ENCODE data around the gene PHIP. TPM values are rescaled to one million over a fixed set of nuclear protein-coding genes. Genes with fewer than 3 reads are reported as not detected.
"Not testable (repeated sequence)": the region's sequence is repeated elsewhere in the genome, so short reads cannot be mapped to it uniquely, and the experiment has no call there.

Gene PHIP
- total RNA-seq, 1 experiment from 2014 or later, result 24.4 TPM

DNA sequence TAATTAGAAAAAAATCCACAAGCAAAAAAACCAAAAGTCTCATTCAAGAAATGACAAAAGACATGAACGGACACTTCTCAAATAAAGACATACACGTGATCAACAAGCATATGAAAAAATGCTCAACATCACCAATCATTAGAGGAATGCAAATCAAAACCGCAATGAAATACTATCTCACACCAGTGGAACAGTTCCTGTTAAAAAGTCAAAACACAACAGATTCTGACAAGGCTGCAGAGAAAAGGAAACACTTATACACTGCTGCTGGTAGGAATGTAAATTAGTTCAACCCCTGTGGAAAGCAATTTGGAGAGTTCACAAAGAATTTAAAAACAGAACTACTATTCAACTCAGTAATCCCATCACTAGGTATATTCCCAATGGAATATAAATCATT, 152.7 kb downstream of the PHIP start:
- no peak for DNase-seq (ENCODE audit: low read depth)

DNA sequence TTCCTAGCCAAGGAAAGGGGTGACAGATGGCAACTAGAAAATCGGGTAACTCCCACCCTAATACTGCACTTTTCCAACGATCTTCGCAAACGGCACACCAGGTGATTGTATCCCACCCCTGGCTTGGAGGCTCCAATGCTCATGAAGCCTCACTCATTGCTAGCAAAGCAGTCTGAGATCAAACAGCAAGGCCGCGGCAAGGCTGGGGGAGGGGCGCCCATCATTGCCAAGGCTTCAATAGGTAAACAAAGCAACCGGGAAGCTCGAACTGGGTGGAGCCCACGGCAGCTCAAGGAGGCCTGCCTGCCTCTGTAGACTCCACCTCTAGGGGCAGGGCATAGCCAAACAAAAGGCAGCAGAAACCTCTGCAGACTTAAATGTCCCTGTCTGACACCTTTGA, 156.9 kb downstream of the PHIP start:
- not testable (repeated sequence) for DNase-seq (ENCODE audit: low read depth)

- no peak for DNase-seq (ENCODE audit: low read depth)
Observed at GRCh38 chr6:78917788-78918187, 160.3 kb downstream of the PHIP start.

GRCh38 chr6:78916411-78916810, 161.6 kb downstream of the PHIP start:
- DNase-seq (ENCODE audit: low read depth), result no peak

- no peak for DNase-seq (ENCODE audit: low read depth)
Observed at GRCh38 chr6:78911218-78911940, 166.7 kb downstream of the PHIP start.

DNA sequence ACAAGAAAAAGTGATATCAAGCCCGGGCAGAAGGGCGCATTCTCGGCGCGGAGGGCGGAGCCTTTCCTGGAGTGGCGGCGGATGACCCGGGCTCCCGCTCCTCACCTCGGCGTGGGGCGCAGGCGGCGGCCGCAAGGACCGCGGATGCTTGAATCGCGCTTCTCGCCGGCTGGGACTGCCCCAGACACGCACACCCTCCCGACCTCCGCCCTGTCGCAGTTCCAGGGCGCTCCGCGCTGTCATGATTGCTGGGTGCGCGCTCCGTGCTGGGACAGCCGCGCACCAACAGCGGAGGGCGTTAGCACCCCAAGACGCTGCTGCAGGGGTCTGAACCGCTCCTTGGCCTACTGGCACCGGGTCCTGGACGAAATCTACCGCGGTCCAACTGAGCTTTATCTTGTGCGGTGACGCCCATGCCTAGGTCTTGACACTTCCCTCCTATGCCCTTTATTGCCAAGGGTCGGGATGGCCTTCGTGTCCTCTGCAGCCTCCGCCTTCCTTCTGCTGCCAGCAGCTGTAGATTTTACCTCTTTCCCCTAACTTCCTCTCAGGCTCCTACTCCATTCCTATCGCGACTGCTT, 167.4 kb downstream of the PHIP start:
- peak; percentile 25 for DNase-seq (ENCODE audit: low read depth)

GRCh38 chr6:78910010-78910409, 168.0 kb downstream of the PHIP start:
- DNase-seq (ENCODE audit: low read depth), result no peak

DNA sequence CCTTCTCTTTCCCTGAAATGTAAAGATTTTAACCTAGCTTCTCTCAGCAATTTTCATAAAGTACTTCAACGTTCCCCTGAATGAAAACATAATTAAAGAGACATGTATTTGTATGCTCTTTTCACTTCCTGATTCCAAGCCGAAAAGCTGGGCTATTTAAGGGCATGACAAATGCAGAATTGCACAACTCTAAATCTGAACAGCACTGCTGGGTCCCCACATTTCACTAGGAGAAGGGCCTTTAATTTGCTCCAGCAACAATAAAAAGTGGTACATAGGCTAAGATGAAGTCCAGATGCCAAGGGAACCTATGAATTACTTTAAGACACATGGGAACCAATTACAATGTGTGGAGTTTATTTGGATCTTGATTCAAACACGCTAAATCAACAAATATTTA, 168.7 kb downstream of the PHIP start:
- no peak for DNase-seq (ENCODE audit: low read depth)

GRCh38 chr6:78908621-78909020, 169.4 kb downstream of the PHIP start:
- no peak for DNase-seq (ENCODE audit: low read depth)

DNA sequence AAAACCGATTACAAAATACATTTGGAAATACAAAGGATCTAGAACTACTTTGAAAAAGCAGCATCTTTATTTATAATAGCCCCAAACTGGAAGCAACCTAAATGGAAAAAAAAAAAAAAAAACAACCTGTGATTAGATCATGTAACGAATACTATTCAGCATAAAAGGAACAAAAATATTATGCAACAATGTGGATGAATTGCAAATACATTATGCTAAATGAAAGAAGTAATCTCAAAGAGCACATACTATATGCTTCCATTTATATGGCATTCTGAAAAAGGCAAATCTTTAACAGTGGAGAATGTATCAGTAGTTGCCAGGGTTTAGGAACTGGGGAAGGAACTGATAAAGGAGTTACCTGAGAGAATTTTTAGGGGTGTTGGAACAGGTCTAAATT, 181.8 kb downstream of the PHIP start:
- DNase-seq (ENCODE audit: low read depth), result no peak

- not testable (repeated sequence) for DNase-seq (ENCODE audit: low read depth)
Observed at GRCh38 chr6:78889901-78890300, 188.2 kb downstream of the PHIP start.

Other genes with a start within 250 kb of the PHIP start
- 5.3 and 5.4 TPM in 2 replicates for gene IRAK1BP1, start 210.7 kb downstream of the PHIP start, total RNA-seq (2014; rRNA removed; shearing (Covaris generic))
- gene HMGN3, start 156.4 kb upstream of the PHIP start, total RNA-seq (2014; rRNA removed; shearing (Covaris generic)), result 143 and 177 TPM in 2 replicates

All from RPMI7951 (cell line).